Uterus (tissue), 4 donors: ENCODE data around the gene WDR20. TPM values are rescaled to one million over a fixed set of nuclear protein-coding genes. Genes with fewer than 3 reads are reported as not detected.

ENCODE experiments used
- DNase-seq, 2 donors: peaks; one replicate each; pipeline ENCODE4 v3.0.0-alpha.2; 2019 to 2020
- H3K27ac ChIP-seq, 2 donors: fragments of 200-600 bp; sonication (generic); 1 replicate in 1 of 2; 2 replicates in 1 of 2; pipeline ENCODE4 v1.5.1; 2016 to 2018
- H3K27me3 ChIP-seq, 2 donors: fragments of 200-600 bp; sonication (generic); one replicate each; pipeline ENCODE4 v1.5.1; 2018 to 2019; ENCODE audit warnings: control low read depth in 1 of 2
- H3K36me3 ChIP-seq, 2 donors: fragments of 200-600 bp; sonication (generic); one replicate each; pipeline ENCODE4 v1.5.1; 2019; ENCODE audit warnings: control low read depth in 1 of 2
- H3K4me1 ChIP-seq, 2 donors: fragments of 200-600 bp; sonication (generic); one replicate each; pipeline ENCODE4 v1.5.1; 2018 to 2019; ENCODE audit warnings: control low read depth in 1 of 2
- H3K4me3 ChIP-seq, 2 donors: fragments of 200-600 bp; sonication (generic); 1 replicate in 1 of 2; 2 replicates in 1 of 2; pipeline ENCODE4 v1.5.1; 2018 to 2019; ENCODE audit warnings: mild to moderate bottlenecking in 1 of 2
- H3K9me3 ChIP-seq, 2 donors: fragments of 200-600 bp; sonication (generic); one replicate each; pipeline ENCODE4 v1.5.1; 2019; ENCODE audit warnings: control low read depth in 1 of 2
- CTCF ChIP-seq, 4 experiments: fragments of 200-600 bp in 2 of 4; fragments of 450-650 bp in 2 of 4; sonication (generic) in 2 of 4; IDR thresholded peaks; one replicate each; pipeline ENCODE4 v1.5.1; 2016 to 2019; ENCODE audit warnings: antibody characterized with exemption in 4 of 4, mild to moderate bottlenecking in 2 of 4, moderate library complexity in 1 of 4
- POLR2A ChIP-seq, 2 donors: fragments of 450-650 bp; IDR thresholded peaks; one replicate each; pipeline ENCODE4 v1.6.1; 2016; ENCODE audit warnings: antibody characterized with exemption in 2 of 2, mild to moderate bottlenecking in 1 of 2, moderate library complexity in 1 of 2
- intact Hi-C: fragments of 100-400 bp; cut with DNase I; formaldehyde crosslinking; loops from one replicate; pipeline ENCODE4 v1.15.1; 2023; ENCODE audit warnings: low total_unique reads
- total RNA-seq, 4 donors: library from RNA; depleted of rRNA in 3 of 4; stranded (reverse); fragments of >200 nt in 3 of 4; gene quantifications; one replicate each; pipeline versions ENCODE4 v1.1.0 to v1.2.4, GENCODE V29; 2014 to 2023
- donor health status: DM: yes; HTN: yes; CAD: no.

The WDR20 gene
- 10 to 100 TPM; 45.9 to 81.8 (median 53.7) TPM for total RNA-seq

GRCh38 chr14:102139286-102140026 is at the start of gene WDR20:
Gene WDR20 (plus strand): TSS chr14:102139897. CDS start chr14:102139924, 27 bp downstream.
- DNase-seq: peak; percentile 97
- Histone ChIP-seq H3K4me3 (peak within 1 kb of the TSS; percentile 78 to 81), H3K27me3 (no peaks in the 10 kb centered on the region), H3K36me3 (no peaks in the 10 kb centered on the region), H3K9me3 (no peaks in the 10 kb centered on the region), H3K4me1 (peaks cover 5 to 8% of the 10 kb centered on the region in 2 donors), H3K27ac (peak within 1 kb of the TSS; percentile 75 to 86)
- TF ChIP-seq CTCF (IDR thresholded peaks at IDR 0.05) (peak in 1 of 4 experiments; percentile 11), POLR2A (IDR thresholded peaks at IDR 0.05) (peak in 1 of 2 donors; percentile 47)
- intact Hi-C loops: no loop called here

- no peak overlapping the region for H3K4me3 ChIP-seq
- H3K36me3 ChIP-seq: no peaks in the 10 kb centered on the region
- no peaks in the 10 kb centered on the region for H3K9me3 ChIP-seq
- H3K27ac ChIP-seq: no peak overlapping the region
- no peak for DNase-seq
- intact Hi-C loops: loop anchor here (10.0 kb wide), 1 partner anchor 46 kb away; no protein-coding TSS in a partner anchor
- TF ChIP-seq POLR2A (IDR thresholded peaks at IDR 0.05) (no peak), CTCF (IDR thresholded peaks at IDR 0.05) (no peak)
- H3K27me3 ChIP-seq: no peaks in the 10 kb centered on the region
- H3K4me1 ChIP-seq: peaks cover 0 to 8% of the 10 kb centered on the region in 2 donors
These were observed 49.0 kb upstream of the WDR20 start for GRCh38 chr14:102090713-102091112.

GRCh38 chr14:102092806-102093205 is 46.9 kb upstream of the WDR20 start:
- no peaks in the 10 kb centered on the region for H3K36me3 ChIP-seq
- H3K27me3 ChIP-seq: no peaks in the 10 kb centered on the region
- H3K4me1 ChIP-seq: peaks cover 0 to 6% of the 10 kb centered on the region in 2 donors
- no peak for DNase-seq
- H3K27ac ChIP-seq: no peak overlapping the region
- no peak for TF ChIP-seq POLR2A (IDR thresholded peaks at IDR 0.05)
- no peak for TF ChIP-seq CTCF (IDR thresholded peaks at IDR 0.05)
- intact Hi-C loops: loop anchor here (10.0 kb wide), 1 partner anchor 48 kb away; no protein-coding TSS in a partner anchor
- H3K9me3 ChIP-seq: no peaks in the 10 kb centered on the region
- no peak overlapping the region for H3K4me3 ChIP-seq

GRCh38 chr14:102094101-102094500 is 45.6 kb upstream of the WDR20 start:
- no peak for DNase-seq
- no peaks in the 10 kb centered on the region for H3K27me3 ChIP-seq
- H3K4me1 ChIP-seq: no peaks in the 10 kb centered on the region
- no peaks in the 10 kb centered on the region for H3K9me3 ChIP-seq
- H3K36me3 ChIP-seq: no peaks in the 10 kb centered on the region
- TF ChIP-seq CTCF (IDR thresholded peaks at IDR 0.05) (no peak), POLR2A (IDR thresholded peaks at IDR 0.05) (no peak)
- no peak overlapping the region for H3K27ac ChIP-seq
- intact Hi-C loops: loop anchor here (10.0 kb wide), 1 partner anchor 49 kb away; no protein-coding TSS in a partner anchor
- H3K4me3 ChIP-seq: no peak overlapping the region

- H3K4me1 ChIP-seq: no peaks in the 10 kb centered on the region
- no peak overlapping the region for H3K4me3 ChIP-seq
- no peak overlapping the region for H3K27ac ChIP-seq
- intact Hi-C loops: loop anchor here (10.0 kb wide), 1 partner anchor 51 kb away; no protein-coding TSS in a partner anchor
- DNase-seq: no peak
- H3K36me3 ChIP-seq: no peaks in the 10 kb centered on the region
- H3K27me3 ChIP-seq: no peaks in the 10 kb centered on the region
- no peak for TF ChIP-seq CTCF (IDR thresholded peaks at IDR 0.05)
- TF ChIP-seq POLR2A (IDR thresholded peaks at IDR 0.05): no peak
- H3K9me3 ChIP-seq: no peaks in the 10 kb centered on the region
These were observed 44.3 kb upstream of the WDR20 start for GRCh38 chr14:102095231-102095870.
